ENCODE measurements around the gene APEX1. TPM values are rescaled to one million over a fixed set of nuclear protein-coding genes. Genes with fewer than 3 reads are reported as not detected.
"Not testable (repeated sequence)": the region's sequence is repeated elsewhere in the genome, so short reads cannot be mapped to it uniquely, and the experiment has no call there.

Gene APEX1
- total RNA-seq, 1 experiment from 2014 or later = 340 TPM

DNA sequence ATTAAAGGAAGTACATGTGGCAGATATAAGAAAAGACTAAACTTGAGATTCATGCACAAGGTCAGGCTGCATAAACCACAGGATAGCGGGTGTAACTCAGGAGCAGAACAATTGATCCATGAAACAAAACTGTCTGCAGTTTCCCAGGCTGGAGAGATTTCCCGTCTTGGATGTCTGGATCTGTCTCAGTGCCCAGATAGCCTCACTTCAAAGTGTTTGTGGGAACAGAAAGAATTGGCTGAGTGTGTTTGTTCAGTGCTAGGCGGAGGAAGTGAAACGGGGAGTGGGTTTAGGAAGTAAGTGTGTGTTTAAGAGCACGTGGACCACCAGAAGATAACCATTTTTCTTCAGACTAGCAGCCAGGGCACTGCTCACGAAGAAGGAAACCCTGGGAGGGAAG is 48.9 kb downstream of the APEX1 start:
- Histone ChIP-seq H3K9ac (ENCODE audit: extremely low read depth, insufficient read length, low read length) (no peak overlapping the region), H2BK120ac (ENCODE audit: low read depth, low read length, poor library complexity, severe bottlenecking) (no peak overlapping the region), H3K56ac (ENCODE audit: insufficient read length, low read depth, low read length) (no peak overlapping the region), H3K23ac (ENCODE audit: insufficient read length, low read depth, low read length) (no peak overlapping the region), H4K91ac (ENCODE audit: insufficient read length, low read depth, low read length) (no peak overlapping the region), H2AFZ (ENCODE audit: low read length) (no peak overlapping the region), H2BK12ac (ENCODE audit: insufficient read length, low read depth, low read length) (no peak overlapping the region), H3K4ac (ENCODE audit: low read depth, low read length) (no peak overlapping the region), H3T11ph (ENCODE audit: low read length) (no peak overlapping the region), H4K20me1 (ENCODE audit: control insufficient read depth, insufficient read depth, insufficient read length) (no peaks in the 10 kb centered on the region), H3K4me2 (ENCODE audit: insufficient read depth, insufficient read length, low read length) (no peak overlapping the region), H3K4me1 (ENCODE audit: insufficient read depth, low read length) (no peaks in the 10 kb centered on the region), H3K14ac (ENCODE audit: insufficient read depth, low read length) (no peak overlapping the region), H3K18ac (ENCODE audit: insufficient read length, low read depth, low read length) (no peak overlapping the region), H3K27me3 (ENCODE audit: insufficient read depth, low read length) (no peaks in the 10 kb centered on the region), H2BK15ac (ENCODE audit: low read depth, low read length) (no peak overlapping the region), H3K79me1 (ENCODE audit: insufficient read depth, low read depth, low read length, poor library complexity, severe bottlenecking) (no peaks in the 10 kb centered on the region), H3K23me2 (ENCODE audit: insufficient read length, low read depth, low read length, poor library complexity, severe bottlenecking) (no peaks in the 10 kb centered on the region), H3K27ac (ENCODE audit: insufficient read length, low read depth, low read length) (no peak overlapping the region), H2BK20ac (ENCODE audit: low read depth, low read length, poor library complexity, severe bottlenecking) (no peak overlapping the region), H3K79me2 (ENCODE audit: insufficient read depth, low read length) (no peaks in the 10 kb centered on the region), H2AK5ac (ENCODE audit: insufficient read length, low read length) (no peak overlapping the region), H4K5ac (ENCODE audit: insufficient read length, low read depth, low read length) (no peak overlapping the region), H4K8ac (replicated peaks; ENCODE audit: insufficient read length, low read depth, low read length) (no peak overlapping the region), H3K9me3 (ENCODE audit: control insufficient read depth, low read depth, low read length) (no peaks in the 10 kb centered on the region), H2BK5ac (ENCODE audit: insufficient read length, low read length) (no peak overlapping the region)
- TF ChIP-seq, protein P1, sequence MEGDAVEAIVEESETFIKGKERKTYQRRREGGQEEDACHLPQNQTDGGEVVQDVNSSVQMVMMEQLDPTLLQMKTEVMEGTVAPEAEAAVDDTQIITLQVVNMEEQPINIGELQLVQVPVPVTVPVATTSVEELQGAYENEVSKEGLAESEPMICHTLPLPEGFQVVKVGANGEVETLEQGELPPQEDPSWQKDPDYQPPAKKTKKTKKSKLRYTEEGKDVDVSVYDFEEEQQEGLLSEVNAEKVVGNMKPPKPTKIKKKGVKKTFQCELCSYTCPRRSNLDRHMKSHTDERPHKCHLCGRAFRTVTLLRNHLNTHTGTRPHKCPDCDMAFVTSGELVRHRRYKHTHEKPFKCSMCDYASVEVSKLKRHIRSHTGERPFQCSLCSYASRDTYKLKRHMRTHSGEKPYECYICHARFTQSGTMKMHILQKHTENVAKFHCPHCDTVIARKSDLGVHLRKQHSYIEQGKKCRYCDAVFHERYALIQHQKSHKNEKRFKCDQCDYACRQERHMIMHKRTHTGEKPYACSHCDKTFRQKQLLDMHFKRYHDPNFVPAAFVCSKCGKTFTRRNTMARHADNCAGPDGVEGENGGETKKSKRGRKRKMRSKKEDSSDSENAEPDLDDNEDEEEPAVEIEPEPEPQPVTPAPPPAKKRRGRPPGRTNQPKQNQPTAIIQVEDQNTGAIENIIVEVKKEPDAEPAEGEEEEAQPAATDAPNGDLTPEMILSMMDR (conservative IDR thresholded peaks at IDR 0.05) = no peak
- Mint-ChIP-seq H3K36me3 (ENCODE audit: insufficient read depth in 1 of 3, low read depth in 3 of 3) (peaks cover 4 to 9% (median 4%) of the 10 kb centered on the region in 3 experiments; a peak in 6 of 7 replicates), H3K27me3 (ENCODE audit: low read depth) (peaks cover 5% of the 10 kb centered on the region), H3K27ac (no peak overlapping the region; a peak in 1 of 7 replicates), H3K4me1 (peaks cover 14% of the 10 kb centered on the region in 2 experiments), H3K4me3 (no peak overlapping the region), H3K9me3 (peaks cover 9 to 10% of the 10 kb centered on the region in 2 experiments)
- DNase-seq = no peak
- WGBS (ENCODE audit: extremely low coverage, insufficient read length, low lambda C conversion rate) = no CpG with 5 or more reads among the region's 6 CpGs

DNA sequence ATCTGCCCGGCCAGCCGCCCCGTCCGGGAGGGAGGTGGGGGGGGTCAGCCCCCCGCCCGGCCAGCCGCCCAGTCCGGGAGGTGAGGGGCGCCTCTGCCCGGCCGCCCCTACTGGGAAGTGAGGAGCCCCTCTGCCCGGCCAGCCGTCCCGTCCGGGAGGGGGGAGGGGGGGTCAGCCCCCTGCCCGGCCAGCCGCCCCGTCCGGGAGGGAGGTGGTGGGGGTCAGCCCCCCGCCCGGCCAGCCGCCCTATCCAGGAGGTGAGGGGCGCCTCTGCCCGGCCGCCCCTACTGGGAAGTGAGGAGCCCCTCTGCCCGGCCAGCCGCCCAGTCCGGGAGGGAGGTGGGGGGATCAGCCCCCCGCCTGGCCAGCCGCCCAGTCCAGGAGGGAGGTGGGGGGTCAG is 51.2 kb downstream of the APEX1 start:
- H2AFZ ChIP-seq (ENCODE audit: low read length); H3K56ac ChIP-seq (ENCODE audit: insufficient read length, low read depth, low read length); H3K79me1 ChIP-seq (ENCODE audit: insufficient read depth, low read depth, low read length, poor library complexity, severe bottlenecking); H2BK12ac ChIP-seq (ENCODE audit: insufficient read length, low read depth, low read length); H3K36me3 Mint-ChIP-seq (ENCODE audit: insufficient read depth in 1 of 3, low read depth in 3 of 3); H3K4me2 ChIP-seq (ENCODE audit: insufficient read depth, insufficient read length, low read length); H3K4me1 ChIP-seq (ENCODE audit: insufficient read depth, low read length); H3K27ac Mint-ChIP-seq; H3K9me3 Mint-ChIP-seq; H2BK20ac ChIP-seq (ENCODE audit: low read depth, low read length, poor library complexity, severe bottlenecking); H3T11ph ChIP-seq (ENCODE audit: low read length); H2AK5ac ChIP-seq (ENCODE audit: insufficient read length, low read length); H3K23me2 ChIP-seq (ENCODE audit: insufficient read length, low read depth, low read length, poor library complexity, severe bottlenecking); H3K18ac ChIP-seq (ENCODE audit: insufficient read length, low read depth, low read length); H2BK120ac ChIP-seq (ENCODE audit: low read depth, low read length, poor library complexity, severe bottlenecking); H4K20me1 ChIP-seq (ENCODE audit: control insufficient read depth, insufficient read depth, insufficient read length); H2BK15ac ChIP-seq (ENCODE audit: low read depth, low read length); H3K9ac ChIP-seq (ENCODE audit: extremely low read depth, insufficient read length, low read length); H4K8ac ChIP-seq (replicated peaks; ENCODE audit: insufficient read length, low read depth, low read length); H3K27ac ChIP-seq (ENCODE audit: insufficient read length, low read depth, low read length); H4K5ac ChIP-seq (ENCODE audit: insufficient read length, low read depth, low read length); H3K4me1 Mint-ChIP-seq; H3K27me3 Mint-ChIP-seq (ENCODE audit: low read depth); H2BK5ac ChIP-seq (ENCODE audit: insufficient read length, low read length); H3K23ac ChIP-seq (ENCODE audit: insufficient read length, low read depth, low read length); H3K27me3 ChIP-seq (ENCODE audit: insufficient read depth, low read length); H3K4ac ChIP-seq (ENCODE audit: low read depth, low read length); DNase-seq; H4K91ac ChIP-seq (ENCODE audit: insufficient read length, low read depth, low read length); H3K9me3 ChIP-seq (ENCODE audit: control insufficient read depth, low read depth, low read length); H3K79me2 ChIP-seq (ENCODE audit: insufficient read depth, low read length); H3K14ac ChIP-seq (ENCODE audit: insufficient read depth, low read length); H3K4me3 Mint-ChIP-seq: not testable (repeated sequence)
- WGBS (ENCODE audit: extremely low coverage, insufficient read length, low lambda C conversion rate) = no CpG with 5 or more reads among the region's 30 CpGs

All from H9 (cell line).